Skeletal muscle satellite cell (primary cell): ENCODE data around the gene HSPE1. TPM values are rescaled to one million over a fixed set of nuclear protein-coding genes. Genes with fewer than 3 reads are reported as not detected.
"Not testable (repeated sequence)": the region's sequence is repeated elsewhere in the genome, so short reads cannot be mapped to it uniquely, and the experiment has no call there.

Source experiments
- H3K27me3 ChIP-seq: 2 replicates; pipeline ENCODE4 v1.7.0; 2013; ENCODE audit warnings: low read length; ENCODE audit not compliant: control insufficient read depth, insufficient read depth
- H3K36me3 ChIP-seq: 2 replicates; pipeline ENCODE4 v1.7.0; 2013; ENCODE audit warnings: mild to moderate bottlenecking, control low read depth, low read length; ENCODE audit not compliant: insufficient read depth
- H3K4me1 ChIP-seq: 2 replicates; pipeline ENCODE4 v1.7.0; 2013; ENCODE audit warnings: low read length; ENCODE audit not compliant: control insufficient read depth, insufficient read depth
- H3K4me2 ChIP-seq: 2 replicates; pipeline ENCODE4 v1.7.0; 2013; ENCODE audit warnings: mild to moderate bottlenecking, low read length
- H3K4me3 ChIP-seq: 2 replicates; pipeline ENCODE4 v1.7.0; 2013; ENCODE audit warnings: low read length
- H3K9ac ChIP-seq: 2 replicates; pipeline ENCODE4 v1.7.0; 2013; ENCODE audit warnings: mild to moderate bottlenecking, low read depth, low read length, moderate library complexity
- H3K9me3 ChIP-seq: replicated peaks from 2 replicates; pipeline ENCODE4 v1.7.0; 2013; ENCODE audit warnings: mild to moderate bottlenecking, control low read depth, low read length
- total RNA-seq: library from RNA; depleted of rRNA; stranded (reverse); fragments of >200 nt; gene quantifications from 2 replicates; pipeline ENCODE4 v1.2.3, GENCODE V29; 2012; rRNA removed

The HSPE1 gene
- 124 and 140 TPM in 2 replicates for total RNA-seq

DNA sequence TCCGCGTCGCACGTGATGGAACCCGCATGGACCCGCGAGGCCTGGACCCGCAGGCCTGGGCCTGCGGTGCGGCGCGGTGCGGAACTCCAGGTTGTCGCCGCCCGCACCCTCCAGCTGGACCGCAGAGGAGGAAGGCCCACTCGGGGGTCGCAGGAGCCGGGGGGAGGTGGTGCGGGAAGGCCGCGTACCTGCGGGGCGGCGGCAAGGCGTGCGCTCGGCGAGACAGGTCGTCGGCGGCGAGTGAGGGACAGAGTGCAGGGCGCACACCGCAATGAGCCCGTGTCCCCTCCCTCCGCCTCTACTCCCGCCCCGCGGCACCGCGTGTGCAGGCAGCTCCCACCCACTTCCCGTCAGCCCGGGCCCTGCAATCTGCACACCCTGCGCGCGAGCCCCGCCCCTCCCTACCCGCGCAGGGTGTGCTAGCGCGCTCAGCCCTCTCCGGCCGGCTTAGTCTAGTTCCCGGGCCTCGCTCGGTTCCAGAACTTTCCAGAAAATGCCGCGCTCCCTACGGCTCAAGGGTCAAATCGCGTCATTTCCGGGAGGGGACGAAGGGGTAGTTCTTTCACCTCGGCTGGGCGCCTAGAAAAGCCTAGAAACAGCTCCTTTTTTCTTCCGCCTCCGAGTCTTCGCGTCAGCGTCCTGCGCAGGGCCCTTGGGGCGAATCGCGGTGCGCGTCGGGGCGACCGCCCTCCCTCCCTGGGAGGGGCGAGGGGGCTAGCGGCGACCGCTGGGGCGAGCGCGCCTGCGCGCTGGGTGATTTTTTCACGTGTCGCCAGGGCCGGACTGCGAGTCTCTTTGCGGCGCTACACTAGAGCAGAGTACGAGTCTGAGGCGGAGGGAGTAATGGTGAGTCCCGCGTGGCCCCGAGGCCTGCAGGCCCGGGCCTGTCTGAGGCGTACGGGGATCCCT, at the start of gene HSPE1, which contains the start of gene HSPD1:
TSS of gene HSPE1 (plus strand) at position 786 of the 909 bp plus-strand sequence. CDS start at position 844, 58 bp downstream.
TSS of gene HSPD1 (minus strand) at position 247 of the 909 bp plus-strand sequence. CDS start 992 bp downstream, outside the sequence.
- H3K9me3 ChIP-seq, result no peaks in the 10 kb centered on the region
- peaks cover 63% of the 10 kb centered on the region for H3K36me3 ChIP-seq
- H3K9ac ChIP-seq, result peak within 1 kb of the TSS; percentile 91
- H3K4me2 ChIP-seq, result peak within 1 kb of the TSS; percentile 84
- H3K4me3 ChIP-seq, result peak within 1 kb of the TSS; percentile 82
- H3K4me1 ChIP-seq, result peaks cover 25% of the 10 kb centered on the region
- H3K27me3 ChIP-seq, result no peaks in the 10 kb centered on the region

DNA sequence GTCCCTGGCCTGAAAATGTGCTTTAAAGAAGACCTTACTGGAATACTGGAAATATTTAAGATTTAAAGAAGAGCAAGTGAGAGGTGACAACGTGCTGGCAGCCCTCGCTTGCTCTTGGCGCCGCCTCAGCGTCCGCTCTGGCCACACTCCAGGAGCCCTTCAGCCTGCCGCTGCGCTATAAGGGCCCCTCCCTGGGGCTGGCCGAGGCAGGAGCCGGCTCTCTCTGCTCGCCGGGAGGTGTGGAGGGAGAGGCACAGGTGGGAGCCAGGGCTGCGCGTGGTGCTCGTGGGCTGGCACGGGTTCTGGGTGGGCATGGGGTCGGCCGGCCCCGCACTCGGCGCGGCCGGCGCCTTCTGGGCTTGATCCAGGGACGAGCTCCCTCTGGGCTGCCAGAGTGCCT, 49.7 kb upstream of the HSPE1 start:
- peaks cover 16% of the 10 kb centered on the region for H3K4me1 ChIP-seq
- H3K4me2 ChIP-seq, result no peak overlapping the region
- H3K27me3 ChIP-seq, result no peaks in the 10 kb centered on the region
- no peaks in the 10 kb centered on the region for H3K36me3 ChIP-seq
- no peak overlapping the region for H3K9ac ChIP-seq
- no peaks in the 10 kb centered on the region for H3K9me3 ChIP-seq
- no peak overlapping the region for H3K4me3 ChIP-seq

DNA sequence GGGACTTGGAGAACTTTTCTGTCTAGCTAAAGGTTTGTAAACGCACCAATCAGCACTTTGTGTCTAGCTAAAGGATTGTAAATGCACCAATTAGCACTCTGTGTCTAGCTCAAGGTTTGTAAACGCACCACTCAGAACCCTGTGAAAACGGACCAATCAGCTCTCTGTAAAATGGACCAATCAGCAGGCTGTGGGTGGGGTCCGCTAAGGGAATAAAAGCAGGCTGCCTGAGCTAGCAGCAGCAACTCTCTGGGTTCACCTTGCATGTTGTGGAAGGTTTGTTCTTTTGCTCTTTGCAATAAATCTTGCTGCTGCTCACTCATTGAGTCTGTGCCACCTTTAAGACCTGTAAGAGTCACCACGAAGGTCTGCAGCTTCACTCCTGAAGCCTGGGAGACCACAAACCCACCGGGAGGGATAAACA, 49.2 kb upstream of the HSPE1 start:
- H3K9me3 ChIP-seq, H3K9ac ChIP-seq, H3K27me3 ChIP-seq, H3K4me3 ChIP-seq, H3K36me3 ChIP-seq, H3K4me2 ChIP-seq: not testable (repeated sequence)
- peaks cover 16% of the 10 kb centered on the region for H3K4me1 ChIP-seq

DNA sequence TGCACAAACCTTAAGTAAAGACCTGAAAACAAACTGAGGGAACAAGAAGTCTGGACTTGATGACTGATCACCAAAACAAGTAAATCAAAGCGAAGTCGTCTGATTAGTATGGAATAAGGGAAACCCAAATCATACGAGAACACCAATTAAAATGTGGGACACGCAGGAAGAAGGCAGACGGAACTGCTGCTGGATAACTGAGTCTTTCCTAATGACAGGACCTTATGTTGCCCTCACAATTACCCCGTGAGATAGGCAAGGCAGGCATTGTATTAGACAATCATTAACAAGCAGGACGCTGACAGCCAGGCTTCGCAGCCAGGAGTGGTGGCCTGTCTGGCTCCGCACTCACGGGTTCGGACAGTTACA, 47.4 kb upstream of the HSPE1 start:
- H3K36me3 ChIP-seq, result no peaks in the 10 kb centered on the region
- H3K4me2 ChIP-seq, result peak overlapping the region; percentile 82
- peaks cover 16% of the 10 kb centered on the region for H3K4me1 ChIP-seq
- H3K27me3 ChIP-seq, result no peaks in the 10 kb centered on the region
- peak overlapping the region; percentile 83 for H3K9ac ChIP-seq
- no peaks in the 10 kb centered on the region for H3K9me3 ChIP-seq
- H3K4me3 ChIP-seq, result peak overlapping the region; percentile 75

DNA sequence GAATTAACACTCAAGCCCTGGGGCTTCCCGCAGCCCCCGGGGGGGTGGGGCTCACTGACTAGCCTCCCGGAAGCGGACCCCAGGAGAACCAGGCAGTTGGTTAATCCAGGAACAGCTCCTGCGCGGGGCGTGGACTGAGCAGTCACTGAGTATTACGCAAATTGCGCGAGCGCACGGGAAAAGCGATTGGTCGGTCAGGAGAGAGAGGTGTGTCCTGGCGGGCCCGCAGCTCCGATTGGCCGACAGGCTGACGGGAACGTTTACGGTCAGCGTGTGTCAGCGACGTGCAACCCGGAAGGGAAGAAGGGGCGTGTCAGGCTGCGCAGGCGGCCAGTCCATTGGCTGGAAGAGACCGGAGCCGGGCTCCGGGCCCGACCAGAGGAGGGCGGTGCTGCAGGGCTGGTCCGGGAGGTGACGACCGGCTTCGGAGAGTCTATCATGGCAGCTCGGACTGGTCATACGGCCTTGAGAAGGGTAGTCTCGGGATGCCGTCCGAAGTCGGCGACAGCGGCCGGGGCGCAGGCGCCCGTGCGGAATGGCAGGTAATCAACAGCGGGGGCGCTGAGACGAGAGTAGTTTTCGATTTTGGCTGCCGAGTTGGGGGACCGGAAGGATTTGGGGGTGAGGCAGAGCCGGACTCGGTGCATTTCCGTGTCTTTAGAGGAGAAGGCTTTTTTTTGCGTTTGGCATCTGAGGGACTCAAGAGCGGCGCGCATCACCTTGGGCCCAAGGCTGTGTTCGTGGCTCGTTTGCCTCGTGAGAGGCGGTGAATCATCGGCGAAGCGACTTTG, 46.9 kb upstream of the HSPE1 start, which contains the start of gene COQ10B:
TSS of gene COQ10B (plus strand) at position 430 of the 791 bp plus-strand sequence. CDS start at position 439, 9 bp downstream.
- Histone ChIP-seq H3K27me3 (no peaks in the 10 kb centered on the region), H3K9ac (peak within 1 kb of the TSS; percentile 95), H3K4me2 (peak within 1 kb of the TSS; percentile 82), H3K4me1 (peaks cover 19% of the 10 kb centered on the region), H3K4me3 (peak within 1 kb of the TSS; percentile 76), H3K36me3 (no peaks in the 10 kb centered on the region), H3K9me3 (no peaks in the 10 kb centered on the region)

DNA sequence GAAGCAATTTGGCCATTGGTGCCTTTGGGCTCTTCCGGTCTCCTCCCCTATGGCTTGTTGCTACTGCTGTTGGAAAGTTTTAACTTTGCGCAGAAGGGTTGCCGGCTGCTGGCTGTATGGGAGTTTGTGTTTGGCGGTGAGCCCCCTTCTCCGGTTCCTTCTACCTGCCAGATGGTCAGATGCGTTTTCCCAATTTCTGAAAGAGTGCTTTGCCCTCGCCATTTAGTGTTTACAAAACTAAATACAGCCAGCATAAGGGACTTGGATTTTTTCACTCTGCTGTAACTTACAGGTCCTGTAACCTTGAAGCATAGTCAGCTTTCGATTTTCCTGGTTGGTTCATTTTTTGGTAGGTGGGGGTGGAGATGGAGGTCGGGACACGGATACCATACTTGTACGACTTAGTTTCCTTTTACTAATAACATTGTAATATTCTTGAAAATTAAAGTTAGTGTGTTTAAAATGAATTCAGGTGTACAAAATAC, 46.2 kb upstream of the HSPE1 start:
- H3K36me3 ChIP-seq, result no peaks in the 10 kb centered on the region

DNA sequence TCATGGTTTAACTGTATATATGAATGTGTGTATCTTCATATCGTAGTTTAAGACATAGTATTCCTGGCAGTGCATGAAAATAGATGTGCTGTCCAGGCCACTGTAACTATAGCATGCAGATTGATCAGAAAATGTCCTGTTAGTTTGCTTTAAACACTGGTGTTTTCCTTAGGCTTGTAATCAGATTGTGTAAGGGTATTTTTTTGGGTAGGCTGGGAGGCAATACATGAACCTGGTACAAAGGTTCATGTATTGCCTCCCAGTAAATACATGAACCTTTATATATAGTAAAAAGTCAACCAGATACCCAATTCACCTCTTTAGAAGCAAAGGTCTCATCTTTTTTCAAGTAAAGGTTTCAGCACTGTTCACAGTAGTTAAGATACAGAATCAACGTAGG, 45.3 kb upstream of the HSPE1 start:
- peaks cover 20% of the 10 kb centered on the region for H3K4me1 ChIP-seq
- H3K36me3 ChIP-seq, result peaks cover 3% of the 10 kb centered on the region
- no peaks in the 10 kb centered on the region for H3K27me3 ChIP-seq
- peak overlapping the region; percentile 95 for H3K9ac ChIP-seq
- H3K9me3 ChIP-seq, result no peaks in the 10 kb centered on the region
- peak overlapping the region; percentile 76 for H3K4me3 ChIP-seq
- H3K4me2 ChIP-seq, result peak overlapping the region; percentile 72

More for the DNA sequence above, 46.2 kb upstream of the HSPE1 start:
- Histone ChIP-seq H3K4me1 (peaks cover 20% of the 10 kb centered on the region), H3K4me2 (peak overlapping the region; percentile 72), H3K9ac (peak overlapping the region; percentile 95), H3K27me3 (no peaks in the 10 kb centered on the region), H3K4me3 (peak overlapping the region; percentile 76), H3K9me3 (no peaks in the 10 kb centered on the region)

DNA sequence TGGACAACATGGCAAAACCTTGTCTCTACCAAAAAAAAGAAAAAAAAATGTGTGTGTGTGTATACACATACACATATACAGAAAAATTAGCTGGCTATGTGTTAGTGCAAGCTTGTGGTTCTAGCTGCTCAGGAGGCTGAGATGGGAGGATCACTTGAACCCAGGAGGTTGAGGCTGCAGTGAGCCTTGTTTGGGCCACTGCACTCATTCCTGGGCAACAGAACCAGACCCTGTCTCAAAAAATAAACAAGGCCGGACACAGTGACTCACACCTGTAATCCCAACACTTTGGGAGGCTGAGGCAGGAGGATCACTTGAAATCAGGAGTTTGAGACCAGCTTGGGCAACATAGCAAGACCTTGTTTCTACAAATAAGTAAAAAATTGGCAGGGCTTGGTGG, 44.8 kb upstream of the HSPE1 start:
- peak overlapping the region; percentile 72 for H3K4me2 ChIP-seq
- peaks cover 20% of the 10 kb centered on the region for H3K4me1 ChIP-seq
- peaks cover 8% of the 10 kb centered on the region for H3K36me3 ChIP-seq
- peak overlapping the region; percentile 76 for H3K4me3 ChIP-seq
- no peak overlapping the region for H3K9ac ChIP-seq
- no peaks in the 10 kb centered on the region for H3K9me3 ChIP-seq
- no peaks in the 10 kb centered on the region for H3K27me3 ChIP-seq

DNA sequence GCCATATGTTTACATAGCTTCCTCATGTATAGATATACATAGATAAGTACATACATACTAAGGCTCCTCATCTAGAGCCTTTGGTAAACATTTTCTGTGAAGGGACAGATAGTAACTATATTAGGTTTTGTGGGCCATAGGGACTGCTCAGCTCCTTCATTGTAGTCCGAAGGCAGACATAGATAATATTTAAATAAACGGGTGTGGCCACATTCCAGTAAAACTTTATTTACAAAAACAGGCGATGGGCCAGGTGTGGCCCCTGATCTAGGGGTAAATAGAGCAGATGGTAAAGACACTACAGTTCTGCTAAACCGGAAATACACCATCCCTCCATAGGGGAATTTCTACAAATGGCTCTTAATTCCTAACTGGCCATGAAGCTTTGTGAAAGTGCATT, 39.5 kb upstream of the HSPE1 start:
- Histone ChIP-seq H3K4me3 (no peak overlapping the region), H3K4me1 (peaks cover 11% of the 10 kb centered on the region), H3K9me3 (no peaks in the 10 kb centered on the region), H3K4me2 (no peak overlapping the region), H3K27me3 (no peaks in the 10 kb centered on the region), H3K9ac (no peak overlapping the region), H3K36me3 (peaks cover 38% of the 10 kb centered on the region)

DNA sequence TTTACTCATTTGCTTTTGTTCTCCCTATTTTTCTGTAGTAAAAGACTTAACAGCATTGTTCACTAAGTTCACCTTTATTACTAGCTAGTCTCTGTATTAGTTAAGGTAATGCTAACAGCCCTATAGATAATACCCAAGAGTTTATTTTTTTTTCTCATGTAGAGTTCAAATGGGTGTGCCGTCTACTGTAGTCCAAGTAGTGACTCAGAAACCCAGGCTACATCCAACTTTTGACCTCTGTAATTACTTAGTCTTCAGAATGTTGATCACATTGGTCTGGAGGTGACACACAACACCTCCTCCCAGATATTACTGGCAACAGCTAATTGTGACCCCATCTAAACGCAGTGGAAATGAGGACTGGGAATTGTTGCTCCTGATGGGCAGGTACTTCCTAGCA, 39.1 kb upstream of the HSPE1 start:
- H3K4me1 ChIP-seq, result peaks cover 11% of the 10 kb centered on the region
- peaks cover 40% of the 10 kb centered on the region for H3K36me3 ChIP-seq
- H3K9ac ChIP-seq, result no peak overlapping the region
- H3K27me3 ChIP-seq, result no peaks in the 10 kb centered on the region
- H3K9me3 ChIP-seq, result no peaks in the 10 kb centered on the region
- no peak overlapping the region for H3K4me3 ChIP-seq
- H3K4me2 ChIP-seq, result no peak overlapping the region

DNA sequence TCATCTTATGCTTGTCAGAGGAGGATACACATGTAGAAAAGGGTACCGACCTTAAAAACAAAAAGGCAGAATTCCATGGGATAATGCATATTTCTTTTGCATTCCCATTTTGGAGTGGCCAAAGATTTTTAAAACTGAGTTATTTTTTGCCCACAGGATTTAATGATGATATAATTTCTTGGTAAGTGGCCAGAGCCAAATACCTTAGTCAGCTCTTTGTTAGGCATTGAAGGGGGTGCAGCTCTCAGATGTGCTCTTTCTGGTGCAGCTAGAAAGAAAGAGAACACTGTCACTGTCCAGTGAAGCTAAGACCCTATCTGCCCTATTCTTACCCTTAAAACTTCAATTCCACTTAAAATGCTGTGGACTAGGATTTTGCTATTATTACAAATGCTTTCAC, 36.0 kb upstream of the HSPE1 start:
- Histone ChIP-seq H3K36me3 (peaks cover 67% of the 10 kb centered on the region), H3K4me1 (peaks cover 7% of the 10 kb centered on the region), H3K9ac (no peak overlapping the region), H3K27me3 (no peaks in the 10 kb centered on the region), H3K9me3 (no peaks in the 10 kb centered on the region), H3K4me2 (no peak overlapping the region), H3K4me3 (no peak overlapping the region)
